Gastrocnemius medialis (tissue), 4 donors: ENCODE results near the gene MACC1. TPM values are rescaled to one million over a fixed set of nuclear protein-coding genes. Genes with fewer than 3 reads are reported as not detected.

Source experiments
- ATAC-seq, 2 donors: fragments of 150-250 bp; one replicate each; pipeline ENCODE4 v1.9.1; 2016
- DNase-seq, 2 donors: peaks; one replicate each; pipeline ENCODE4 v3.0.0-alpha.2; 2019
- H3K27ac ChIP-seq, 4 donors: fragments of 200-600 bp; sonication (generic); 1 replicate in 1 of 4; 2 replicates in 3 of 4; pipeline ENCODE4 v1.5.1; 2016 to 2018; ENCODE audit warnings: mild to moderate bottlenecking in 2 of 4, moderate library complexity in 1 of 4
- H3K27me3 ChIP-seq, 3 donors: fragments of 200-600 bp; sonication (generic) in 2 of 3; 1 replicate in 1 of 3; 2 replicates in 2 of 3; pipeline versions ENCODE4 v1.5.1 to v1.6.0; 2016 to 2019; ENCODE audit warnings: mild to moderate bottlenecking in 1 of 3, moderate library complexity in 1 of 3
- H3K36me3 ChIP-seq, 2 donors: fragments of 200-600 bp; sonication (generic) in 1 of 2; one replicate each; pipeline ENCODE4 v1.5.1; 2017 to 2018
- H3K4me1 ChIP-seq, 2 donors: fragments of 200-600 bp; sonication (generic) in 1 of 2; one replicate each; pipeline ENCODE4 v1.5.1; 2016 to 2017; ENCODE audit warnings: mild to moderate bottlenecking in 2 of 2
- H3K4me3 ChIP-seq, 4 donors: fragments of 200-600 bp; sonication (generic) in 3 of 4; 1 replicate in 1 of 4; 2 replicates in 3 of 4; pipeline ENCODE4 v1.5.1; 2016 to 2019; ENCODE audit warnings: mild to moderate bottlenecking in 2 of 4
- H3K9me3 ChIP-seq, 3 donors: fragments of 200-600 bp; sonication (generic) in 2 of 3; 1 replicate in 1 of 3; 2 replicates in 2 of 3; pipeline ENCODE4 v1.5.1; 2016 to 2019
- CTCF ChIP-seq, 5 experiments: fragments of 450-650 bp in 3 of 5; fragments of 200-600 bp in 2 of 5; sonication (generic) in 2 of 5; IDR thresholded peaks in 4 of 5; conservative IDR thresholded peaks in 1 of 5; 1 replicate in 4 of 5; 2 replicates in 1 of 5; pipeline ENCODE4 v1.5.1; 2016 to 2019; ENCODE audit warnings: antibody characterized with exemption in 5 of 5, mild to moderate bottlenecking in 3 of 5, moderate library complexity in 3 of 5
- POLR2A ChIP-seq, 2 donors: fragments of 450-650 bp; IDR thresholded peaks; one replicate each; pipeline ENCODE4 v1.6.1; 2017; ENCODE audit warnings: antibody characterized with exemption in 2 of 2, mild to moderate bottlenecking in 2 of 2, moderate library complexity in 2 of 2
- in situ Hi-C, 4 donors: fragments of 200-750 bp; cut with MboI; loops; one replicate each; pipeline versions ENCODE4 v1.15.0 to v1.8.0; 2017; ENCODE audit warnings: low sequenced_read_pairs in 4 of 4
- intact Hi-C: fragments of 100-400 bp; cut with DNase I; formaldehyde crosslinking; loops from one replicate; pipeline ENCODE4 v1.15.1; 2023; ENCODE audit warnings: low total_unique reads
- total RNA-seq, 4 donors: library from RNA; depleted of rRNA; stranded (reverse); fragments of >200 nt; gene quantifications; one replicate each; pipeline versions ENCODE4 v1.1.0 to v1.2.3, GENCODE V29; 2016

MACC1 gene
- total RNA-seq, 4 donors from 2014 or later, result not detected

- DNase-seq, result no peak
- no peaks in the 10 kb centered on the region for H3K4me1 ChIP-seq
- no peak for ATAC-seq
- H3K36me3 ChIP-seq, result no peaks in the 10 kb centered on the region
- H3K9me3 ChIP-seq, result no peaks in the 10 kb centered on the region
- no peaks in the 10 kb centered on the region for H3K27me3 ChIP-seq
- in situ Hi-C loops (no loop called here), intact Hi-C loops (no loop called here)
- no peak overlapping the region for H3K4me3 ChIP-seq
- H3K27ac ChIP-seq, result no peak overlapping the region
- TF ChIP-seq CTCF (IDR thresholded peaks at IDR 0.05 in 4 of 5, conservative IDR thresholded peaks at IDR 0.05 in 1 of 5), result no peak
- no peak for TF ChIP-seq POLR2A (IDR thresholded peaks at IDR 0.05)
Observed at GRCh38 chr7:20146451-20146850, 70.7 kb downstream of the MACC1 start.

GRCh38 chr7:20144801-20145200, 72.4 kb downstream of the MACC1 start:
- Histone ChIP-seq H3K9me3 (no peaks in the 10 kb centered on the region), H3K27me3 (no peaks in the 10 kb centered on the region), H3K4me3 (no peak overlapping the region), H3K4me1 (no peaks in the 10 kb centered on the region), H3K36me3 (no peaks in the 10 kb centered on the region), H3K27ac (no peak overlapping the region)
- intact Hi-C loops, result no loop called here
- no peak for DNase-seq
- no peak for ATAC-seq
- TF ChIP-seq CTCF (IDR thresholded peaks at IDR 0.05 in 4 of 5, conservative IDR thresholded peaks at IDR 0.05 in 1 of 5), result no peak
- TF ChIP-seq POLR2A (IDR thresholded peaks at IDR 0.05), result no peak
- in situ Hi-C loops, result no loop called here

GRCh38 chr7:20141666-20142065, 75.5 kb downstream of the MACC1 start:
- Histone ChIP-seq H3K27ac (no peak overlapping the region), H3K4me3 (no peak overlapping the region), H3K9me3 (no peaks in the 10 kb centered on the region), H3K4me1 (no peaks in the 10 kb centered on the region), H3K27me3 (no peaks in the 10 kb centered on the region), H3K36me3 (no peaks in the 10 kb centered on the region)
- ATAC-seq (no peak), DNase-seq (no peak)
- no peak for TF ChIP-seq POLR2A (IDR thresholded peaks at IDR 0.05)
- no peak for TF ChIP-seq CTCF (IDR thresholded peaks at IDR 0.05 in 4 of 5, conservative IDR thresholded peaks at IDR 0.05 in 1 of 5)
- in situ Hi-C loops, result no loop called here
- intact Hi-C loops, result no loop called here

- intact Hi-C loops, result no loop called here
- no peaks in the 10 kb centered on the region for H3K4me1 ChIP-seq
- ATAC-seq (no peak), DNase-seq (no peak)
- no peaks in the 10 kb centered on the region for H3K9me3 ChIP-seq
- H3K36me3 ChIP-seq, result no peaks in the 10 kb centered on the region
- no peak for TF ChIP-seq POLR2A (IDR thresholded peaks at IDR 0.05)
- TF ChIP-seq CTCF (IDR thresholded peaks at IDR 0.05 in 4 of 5, conservative IDR thresholded peaks at IDR 0.05 in 1 of 5), result no peak
- H3K27me3 ChIP-seq, result no peaks in the 10 kb centered on the region
- no peak overlapping the region for H3K27ac ChIP-seq
- no peak overlapping the region for H3K4me3 ChIP-seq
- in situ Hi-C loops, result no loop called here
Observed at GRCh38 chr7:20141002-20141345, 76.2 kb downstream of the MACC1 start.

- H3K27ac ChIP-seq, result no peak overlapping the region
- in situ Hi-C loops (no loop called here), intact Hi-C loops (no loop called here)
- ATAC-seq (no peak), DNase-seq (no peak)
- H3K4me1 ChIP-seq, result no peaks in the 10 kb centered on the region
- no peaks in the 10 kb centered on the region for H3K9me3 ChIP-seq
- no peak overlapping the region for H3K4me3 ChIP-seq
- TF ChIP-seq CTCF (IDR thresholded peaks at IDR 0.05 in 4 of 5, conservative IDR thresholded peaks at IDR 0.05 in 1 of 5) (no peak), POLR2A (IDR thresholded peaks at IDR 0.05) (no peak)
- H3K27me3 ChIP-seq, result no peaks in the 10 kb centered on the region
- H3K36me3 ChIP-seq, result no peaks in the 10 kb centered on the region
Observed at GRCh38 chr7:20140291-20141001, 76.7 kb downstream of the MACC1 start.
